NB4 (cell line): Measurements from ENCODE around the gene ANKRD13C.

Experiments used
- MYC ChIP-seq: IDR thresholded peaks from 2 replicates; pipeline ENCODE4 v1.6.1; 2011; ENCODE audit warnings: low read depth, low read length
- POLR2A ChIP-seq: IDR thresholded peaks from 2 replicates; pipeline ENCODE4 v1.6.1; 2011; ENCODE audit warnings: mild to moderate bottlenecking; ENCODE audit not compliant: insufficient read length; ENCODE audit errors: extremely low read depth
- TF ChIP-seq, protein P1 (sequence below): IDR thresholded peaks from one replicate; pipeline ENCODE4 v1.5.1; 2012; ENCODE audit warnings: low read depth, low read length
- TF ChIP-seq, protein P2 (sequence below): IDR thresholded peaks from 2 replicates; pipeline ENCODE4 v1.6.1; 2011; ENCODE audit warnings: low read depth, low read length

DNA sequence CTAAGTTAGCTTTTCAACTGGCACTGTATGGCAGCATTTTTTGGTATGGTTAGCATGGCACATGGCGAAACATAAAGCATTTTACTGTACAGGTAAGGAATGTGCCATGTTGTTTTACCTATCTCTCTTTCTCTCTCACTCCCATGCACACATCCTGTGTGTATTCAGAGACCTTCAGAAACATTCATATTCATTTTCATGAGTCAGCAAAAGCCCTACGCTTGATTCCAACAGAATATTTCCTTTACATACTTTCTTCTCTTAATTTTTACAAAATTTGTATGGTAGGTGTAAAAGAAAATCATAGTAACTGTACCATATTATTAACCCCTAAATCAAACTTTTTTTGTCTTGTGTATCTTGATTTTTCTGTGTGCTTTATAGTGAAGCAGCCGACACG lies 123.0 kb downstream of the ANKRD13C start:
- no peak for TF ChIP-seq POLR2A
- TF ChIP-seq, protein P1, sequence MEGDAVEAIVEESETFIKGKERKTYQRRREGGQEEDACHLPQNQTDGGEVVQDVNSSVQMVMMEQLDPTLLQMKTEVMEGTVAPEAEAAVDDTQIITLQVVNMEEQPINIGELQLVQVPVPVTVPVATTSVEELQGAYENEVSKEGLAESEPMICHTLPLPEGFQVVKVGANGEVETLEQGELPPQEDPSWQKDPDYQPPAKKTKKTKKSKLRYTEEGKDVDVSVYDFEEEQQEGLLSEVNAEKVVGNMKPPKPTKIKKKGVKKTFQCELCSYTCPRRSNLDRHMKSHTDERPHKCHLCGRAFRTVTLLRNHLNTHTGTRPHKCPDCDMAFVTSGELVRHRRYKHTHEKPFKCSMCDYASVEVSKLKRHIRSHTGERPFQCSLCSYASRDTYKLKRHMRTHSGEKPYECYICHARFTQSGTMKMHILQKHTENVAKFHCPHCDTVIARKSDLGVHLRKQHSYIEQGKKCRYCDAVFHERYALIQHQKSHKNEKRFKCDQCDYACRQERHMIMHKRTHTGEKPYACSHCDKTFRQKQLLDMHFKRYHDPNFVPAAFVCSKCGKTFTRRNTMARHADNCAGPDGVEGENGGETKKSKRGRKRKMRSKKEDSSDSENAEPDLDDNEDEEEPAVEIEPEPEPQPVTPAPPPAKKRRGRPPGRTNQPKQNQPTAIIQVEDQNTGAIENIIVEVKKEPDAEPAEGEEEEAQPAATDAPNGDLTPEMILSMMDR = no peak
- TF ChIP-seq, protein P2, sequence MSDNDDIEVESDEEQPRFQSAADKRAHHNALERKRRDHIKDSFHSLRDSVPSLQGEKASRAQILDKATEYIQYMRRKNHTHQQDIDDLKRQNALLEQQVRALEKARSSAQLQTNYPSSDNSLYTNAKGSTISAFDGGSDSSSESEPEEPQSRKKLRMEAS = no peak
- TF ChIP-seq MYC = no peak
